PC-3 (cell line): ENCODE results near the gene SBSN. TPM values are rescaled to one million over a fixed set of nuclear protein-coding genes. Genes with fewer than 3 reads are reported as not detected.
"Not testable (repeated sequence)": the region's sequence is repeated elsewhere in the genome, so short reads cannot be mapped to it uniquely, and the experiment has no call there.

Experiments
- ATAC-seq: fragments of 200-7000 bp; cut with Tn5 transposase; 2 replicates; pipeline ENCODE4 v1.9.1; 2020; ENCODE audit warnings: mild to moderate bottlenecking, moderate library complexity
- BruUV-seq: library from RNA; stranded (reverse); fragments of 400-500 nt; replicated peaks from 2 replicates; lab custom pipeline; 2021; lab: Mats Ljungman, UMichigan
- CTCF ChIA-PET: fragments of 300-600 bp; sonication (Branson Sonifier 250); formaldehyde crosslinking; loops from one replicate; lab custom pipeline; 2022; ENCODE audit warnings: antibody characterized with exemption; lab: Charles Lee
- POLR2A ChIA-PET: fragments of 300-600 bp; sonication (Branson Sonifier 250); formaldehyde crosslinking; loops from one replicate; lab custom pipeline; 2022; ENCODE audit warnings: antibody characterized with exemption; ENCODE audit not compliant: unreplicated experiment; lab: Charles Lee
- DNase-seq: peaks from one replicate; pipeline ENCODE4 v3.0.0-alpha.2; 2015
- H2AFZ ChIP-seq: fragments of 300-600 bp; sonication (generic); 2 replicates; pipeline ENCODE4 v1.6.0; 2016; ENCODE audit warnings: antibody characterized with exemption, low read length
- H3F3A ChIP-seq: fragments of 300-600 bp; sonication (generic); one replicate; pipeline ENCODE4 v1.6.0; 2017; ENCODE audit warnings: antibody characterized with exemption, low read length, control low read depth, mild to moderate bottlenecking; ENCODE audit not compliant: unreplicated experiment
- H3K27ac ChIP-seq: fragments of 300-600 bp; sonication (generic); 2 replicates; pipeline ENCODE4 v1.5.1; 2016; ENCODE audit warnings: mild to moderate bottlenecking, low read length
- H3K27me3 ChIP-seq: fragments of 300-600 bp; sonication (generic); 2 replicates; pipeline ENCODE4 v1.6.1; 2016; ENCODE audit warnings: low read length, mixed read lengths
- H3K36me3 ChIP-seq: fragments of 300-600 bp; sonication (generic); 2 replicates; pipeline ENCODE4 v1.6.1; 2016; ENCODE audit warnings: low read depth, mixed run types, low read length, mixed read lengths
- H3K4me1 ChIP-seq: fragments of 300-600 bp; sonication (generic); 2 replicates; pipeline ENCODE4 v1.5.1; 2016; ENCODE audit warnings: low read length; ENCODE audit not compliant: insufficient read depth
- H3K4me2 ChIP-seq: fragments of 300-600 bp; sonication (generic); 2 replicates; pipeline ENCODE4 v1.6.0; 2016; ENCODE audit warnings: low read length
- H3K4me3 ChIP-seq: fragments of 300-600 bp; sonication (generic); 2 replicates; pipeline ENCODE4 v1.5.1; 2016; ENCODE audit warnings: mild to moderate bottlenecking, low read length, mixed read lengths
- H3K79me2 ChIP-seq: fragments of 300-600 bp; sonication (generic); 2 replicates; pipeline ENCODE4 v1.6.1; 2017; ENCODE audit warnings: low read length, mixed read lengths
- H3K9ac ChIP-seq: fragments of 300-600 bp; sonication (generic); 2 replicates; pipeline ENCODE4 v1.6.0; 2016; ENCODE audit warnings: mild to moderate bottlenecking, low read length
- H3K9me2 ChIP-seq: fragments of 300-600 bp; sonication (generic); replicated peaks from 2 replicates; pipeline ENCODE4 v1.6.1; 2016; ENCODE audit warnings: mixed run types, low read length, mixed read lengths
- H3K9me3 ChIP-seq: fragments of 300-600 bp; sonication (generic); 2 replicates; pipeline ENCODE4 v1.6.1; 2016; ENCODE audit warnings: low read length, mixed read lengths
- H4K20me1 ChIP-seq: fragments of 300-600 bp; sonication (generic); 2 replicates; pipeline ENCODE4 v1.6.1; 2016; ENCODE audit warnings: low read length, mixed read lengths
- EZH2 ChIP-seq: fragments of 300-600 bp; sonication (generic); IDR thresholded peaks from one replicate; pipeline ENCODE4 v1.6.1; 2017; ENCODE audit warnings: antibody characterized with exemption, mild to moderate bottlenecking, low read length; ENCODE audit not compliant: unreplicated experiment
- EZH2phosphoT487 ChIP-seq: fragments of 300-600 bp; sonication (generic); IDR thresholded peaks from 2 replicates; pipeline ENCODE4 v1.6.1; 2018; ENCODE audit warnings: mild to moderate bottlenecking, antibody characterized with exemption, low read length, borderline replicate concordance
- intact Hi-C: fragments of 100-400 bp; cut with micrococcal nuclease; formaldehyde crosslinking; loops from 2 replicates; pipeline ENCODE4 v1.9.0; 2023
- total RNA-seq: library from RNA; depleted of rRNA; stranded (reverse); fragments of >200 nt; gene quantifications from 2 replicates; pipeline ENCODE4 v1.2.3, GENCODE V29; 2014
- TF ChIP-seq, protein P1 (sequence below): fragments of 300-600 bp; sonication (generic); conservative IDR thresholded peaks from 2 replicates; pipeline ENCODE4 v1.5.1; 2017; ENCODE audit warnings: antibody characterized with exemption, low read depth, mild to moderate bottlenecking, low read length

SBSN gene
- total RNA-seq, 1 experiment from 2014 or later, result 0.26 TPM

DNA sequence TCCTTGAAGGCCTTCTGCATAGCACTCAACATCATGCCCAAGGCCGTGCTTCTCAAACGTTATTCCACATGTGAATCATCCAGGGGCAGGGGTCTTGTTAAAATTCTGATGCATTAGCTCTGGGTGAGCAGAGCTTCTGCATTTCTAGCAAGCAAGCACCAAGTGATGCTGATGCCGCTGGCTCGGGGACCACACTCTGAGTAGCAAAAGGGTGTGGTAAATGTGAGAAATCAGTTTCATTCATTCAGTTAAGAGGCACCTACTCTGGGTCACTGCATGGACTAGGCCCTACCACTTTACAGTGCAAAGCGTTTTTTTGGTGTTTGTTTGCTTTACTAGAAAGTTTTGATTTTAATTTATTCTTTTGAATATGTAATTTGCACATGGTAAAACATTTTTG, 45.0 kb downstream of the SBSN start:
- H3K9me3 ChIP-seq, result no peaks in the 10 kb centered on the region
- H3K79me2 ChIP-seq, result no peaks in the 10 kb centered on the region
- DNase-seq, result no peak
- no peak overlapping the region for H3K4me3 ChIP-seq
- H3K27ac ChIP-seq, result no peak overlapping the region
- H3K9me2 ChIP-seq, result no peaks in the 10 kb centered on the region
- H3K4me1 ChIP-seq, result no peaks in the 10 kb centered on the region
- CTCF ChIA-PET, result no interaction called here
- no peak for TF ChIP-seq EZH2phosphoT487
- TF ChIP-seq, protein P1, sequence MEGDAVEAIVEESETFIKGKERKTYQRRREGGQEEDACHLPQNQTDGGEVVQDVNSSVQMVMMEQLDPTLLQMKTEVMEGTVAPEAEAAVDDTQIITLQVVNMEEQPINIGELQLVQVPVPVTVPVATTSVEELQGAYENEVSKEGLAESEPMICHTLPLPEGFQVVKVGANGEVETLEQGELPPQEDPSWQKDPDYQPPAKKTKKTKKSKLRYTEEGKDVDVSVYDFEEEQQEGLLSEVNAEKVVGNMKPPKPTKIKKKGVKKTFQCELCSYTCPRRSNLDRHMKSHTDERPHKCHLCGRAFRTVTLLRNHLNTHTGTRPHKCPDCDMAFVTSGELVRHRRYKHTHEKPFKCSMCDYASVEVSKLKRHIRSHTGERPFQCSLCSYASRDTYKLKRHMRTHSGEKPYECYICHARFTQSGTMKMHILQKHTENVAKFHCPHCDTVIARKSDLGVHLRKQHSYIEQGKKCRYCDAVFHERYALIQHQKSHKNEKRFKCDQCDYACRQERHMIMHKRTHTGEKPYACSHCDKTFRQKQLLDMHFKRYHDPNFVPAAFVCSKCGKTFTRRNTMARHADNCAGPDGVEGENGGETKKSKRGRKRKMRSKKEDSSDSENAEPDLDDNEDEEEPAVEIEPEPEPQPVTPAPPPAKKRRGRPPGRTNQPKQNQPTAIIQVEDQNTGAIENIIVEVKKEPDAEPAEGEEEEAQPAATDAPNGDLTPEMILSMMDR, result no peak
- no peak for TF ChIP-seq EZH2
- POLR2A ChIA-PET, result no interaction called here
- no peak overlapping the region for H3K4me2 ChIP-seq
- H2AFZ ChIP-seq, result no peak overlapping the region
- no peaks in the 10 kb centered on the region for H3K36me3 ChIP-seq
- no peaks in the 10 kb centered on the region for H3K27me3 ChIP-seq
- intact Hi-C loops, result no loop called here
- no peaks in the 10 kb centered on the region for H4K20me1 ChIP-seq
- no peaks in the 10 kb centered on the region for H3F3A ChIP-seq
- no peak overlapping the region for H3K9ac ChIP-seq
- BruUV-seq, result no TSS peak
- no peak for ATAC-seq

DNA sequence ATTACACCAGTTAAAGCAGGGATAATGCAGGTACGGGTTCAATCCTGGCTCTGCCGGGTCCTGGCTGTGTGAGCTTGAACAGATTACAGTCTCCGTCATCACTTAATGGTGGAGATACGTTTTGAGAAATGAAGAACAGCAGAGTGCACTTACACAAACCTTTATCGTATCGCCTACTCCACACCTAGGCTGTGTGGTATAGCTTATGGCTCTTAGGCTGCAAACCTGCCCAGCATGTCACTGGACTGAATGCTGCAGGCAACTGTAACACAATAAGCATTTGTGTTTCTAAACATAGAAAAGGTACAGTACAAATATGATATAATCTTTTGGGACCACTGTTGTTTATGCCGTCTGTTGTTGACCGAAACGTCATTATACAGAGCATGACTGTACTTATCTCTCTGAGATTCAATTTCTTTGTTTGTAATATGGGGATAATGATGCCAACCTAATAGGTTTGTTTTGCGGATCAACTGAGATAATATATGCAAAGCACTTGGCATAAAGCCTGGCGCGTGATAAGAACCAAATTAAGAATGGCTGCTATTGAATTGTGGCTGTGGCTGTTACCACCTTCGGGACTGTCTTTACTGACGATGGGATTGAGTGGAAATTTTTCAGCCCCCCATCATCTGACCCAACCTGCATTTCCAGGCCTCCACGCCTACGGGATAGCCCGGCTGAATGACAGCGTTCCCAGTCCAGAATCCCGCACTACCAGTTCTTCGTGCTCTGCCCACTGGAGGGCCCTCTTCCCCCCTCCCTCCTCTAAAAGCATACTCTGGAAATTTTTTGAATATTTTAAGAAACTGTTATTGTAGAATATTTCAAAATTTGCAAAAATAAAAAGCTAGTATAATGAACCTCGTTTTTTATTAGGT, 49.1 kb downstream of the SBSN start:
- BruUV-seq, result no TSS peak
- H2AFZ ChIP-seq, result no peak overlapping the region
- ATAC-seq (no peak), DNase-seq (peak; percentile 35)
- TF ChIP-seq EZH2 (no peak), EZH2phosphoT487 (no peak)
- TF ChIP-seq, protein P1, result peak; percentile 42; the same call in 1 of the 2 replicates
- no peaks in the 10 kb centered on the region for H3K27me3 ChIP-seq
- no peak overlapping the region for H3K27ac ChIP-seq
- H3K9me3 ChIP-seq, result no peaks in the 10 kb centered on the region
- H3K4me1 ChIP-seq, result no peaks in the 10 kb centered on the region
- H3F3A ChIP-seq, result no peaks in the 10 kb centered on the region
- H3K9me2 ChIP-seq, result no peaks in the 10 kb centered on the region
- no peaks in the 10 kb centered on the region for H3K79me2 ChIP-seq
- ChIA-PET CTCF (interaction anchor here (0.7 kb wide), 1 partner anchor 33 kb away, joined by 3 read pairs; no protein-coding TSS in a partner anchor), POLR2A (no interaction called here)
- H4K20me1 ChIP-seq, result no peaks in the 10 kb centered on the region
- H3K36me3 ChIP-seq, result no peaks in the 10 kb centered on the region
- no peak overlapping the region for H3K4me2 ChIP-seq
- H3K9ac ChIP-seq, result no peak overlapping the region
- no peak overlapping the region for H3K4me3 ChIP-seq
- intact Hi-C loops, result no loop called here

DNA sequence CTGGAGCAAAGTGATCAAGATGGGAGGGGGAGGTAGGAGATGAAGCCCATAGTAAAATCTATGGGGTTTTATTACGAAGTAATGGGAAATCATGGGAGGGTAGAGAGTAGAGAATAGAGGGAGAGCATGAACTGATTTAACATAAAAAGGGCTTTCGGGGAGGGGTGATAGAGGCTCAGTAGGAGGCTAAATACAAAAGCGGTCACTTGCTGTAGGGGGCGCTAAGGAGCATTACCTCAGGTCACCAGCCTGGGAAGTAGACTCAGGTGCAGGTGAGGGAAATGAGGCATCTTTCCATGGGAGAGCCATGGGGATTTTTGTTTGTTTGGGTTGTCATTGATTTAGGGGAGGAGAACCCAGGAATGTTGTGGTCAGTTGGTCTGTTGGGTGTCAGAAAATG, 52.0 kb downstream of the SBSN start:
- Histone ChIP-seq H3K4me1 (no peaks in the 10 kb centered on the region), H3K27ac (no peak overlapping the region), H3K4me2 (no peak overlapping the region), H4K20me1 (no peaks in the 10 kb centered on the region), H3K9me2 (no peaks in the 10 kb centered on the region), H3F3A (no peaks in the 10 kb centered on the region), H3K9ac (no peak overlapping the region), H3K27me3 (no peaks in the 10 kb centered on the region), H3K36me3 (no peaks in the 10 kb centered on the region), H3K9me3 (no peaks in the 10 kb centered on the region), H3K4me3 (no peak overlapping the region), H2AFZ (no peak overlapping the region), H3K79me2 (no peaks in the 10 kb centered on the region)
- TF ChIP-seq EZH2phosphoT487, result no peak
- TF ChIP-seq, protein P1, result peak; percentile 35; the same call in 1 of the 2 replicates
- no peak for DNase-seq
- ChIA-PET CTCF (no interaction called here), POLR2A (no interaction called here)
- no TSS peak for BruUV-seq
- intact Hi-C loops, result no loop called here
- ATAC-seq, result no peak

DNA sequence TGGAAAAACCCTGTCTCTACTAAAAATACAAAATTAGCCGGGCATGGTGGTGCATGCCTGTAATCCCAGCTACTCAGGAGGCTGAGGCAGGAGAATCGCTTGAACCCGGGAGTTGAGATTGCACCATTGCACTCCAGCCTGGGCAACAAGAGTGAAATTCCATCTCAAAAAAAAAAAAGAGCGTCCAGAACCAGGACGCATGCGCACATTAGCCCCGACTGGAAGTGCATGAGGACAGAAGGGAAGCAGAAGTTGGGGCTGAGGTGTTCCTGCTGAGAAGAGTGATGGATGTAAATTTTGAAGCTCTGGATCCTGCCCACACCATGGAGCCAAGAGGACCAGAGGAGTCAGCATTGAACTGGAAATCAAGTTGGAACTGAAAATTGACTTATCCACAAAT, 53.5 kb downstream of the SBSN start:
- H3K36me3 ChIP-seq, H3K9ac ChIP-seq, POLR2A ChIA-PET, BruUV-seq, DNase-seq, intact Hi-C loops, H3F3A ChIP-seq, H3K27ac ChIP-seq, H4K20me1 ChIP-seq, H3K79me2 ChIP-seq, H3K4me3 ChIP-seq, H2AFZ ChIP-seq, H3K9me2 ChIP-seq, H3K27me3 ChIP-seq, H3K9me3 ChIP-seq, CTCF ChIA-PET, H3K4me2 ChIP-seq, H3K4me1 ChIP-seq, ATAC-seq: not testable (repeated sequence)
